GM12874 (cell line): ENCODE measurements around the gene C17orf107.

Experiments used
- TF ChIP-seq, protein P1 (sequence below): IDR thresholded peaks from 2 replicates; pipeline ENCODE4 v1.5.1; 2011; ENCODE audit warnings: low read depth, mild to moderate bottlenecking, control low read depth, low read length, moderate library complexity; ENCODE audit not compliant: insufficient read depth

Gene C17orf107

DNA sequence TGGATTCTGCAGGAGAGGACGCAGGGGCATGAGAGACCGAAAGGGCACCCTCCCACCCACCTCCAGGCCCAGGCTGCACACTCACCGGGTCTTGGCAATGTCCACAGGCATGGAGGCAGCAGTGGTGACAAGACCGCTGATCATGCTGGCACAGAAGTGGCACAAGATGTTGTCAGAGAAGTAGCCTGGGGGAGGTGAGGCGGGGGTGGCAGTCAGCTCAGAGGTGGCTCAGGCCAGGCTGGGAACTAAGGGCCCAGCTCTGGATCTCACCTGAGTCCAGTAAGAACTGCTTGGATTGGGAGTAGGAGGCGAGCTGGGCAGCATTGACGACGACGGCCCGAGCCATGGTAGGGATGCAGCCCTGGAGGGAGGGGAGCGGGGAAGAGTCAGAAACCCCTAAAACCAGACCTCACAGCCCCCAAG lies 38.7 kb downstream of the C17orf107 start:
- TF ChIP-seq, protein P1, sequence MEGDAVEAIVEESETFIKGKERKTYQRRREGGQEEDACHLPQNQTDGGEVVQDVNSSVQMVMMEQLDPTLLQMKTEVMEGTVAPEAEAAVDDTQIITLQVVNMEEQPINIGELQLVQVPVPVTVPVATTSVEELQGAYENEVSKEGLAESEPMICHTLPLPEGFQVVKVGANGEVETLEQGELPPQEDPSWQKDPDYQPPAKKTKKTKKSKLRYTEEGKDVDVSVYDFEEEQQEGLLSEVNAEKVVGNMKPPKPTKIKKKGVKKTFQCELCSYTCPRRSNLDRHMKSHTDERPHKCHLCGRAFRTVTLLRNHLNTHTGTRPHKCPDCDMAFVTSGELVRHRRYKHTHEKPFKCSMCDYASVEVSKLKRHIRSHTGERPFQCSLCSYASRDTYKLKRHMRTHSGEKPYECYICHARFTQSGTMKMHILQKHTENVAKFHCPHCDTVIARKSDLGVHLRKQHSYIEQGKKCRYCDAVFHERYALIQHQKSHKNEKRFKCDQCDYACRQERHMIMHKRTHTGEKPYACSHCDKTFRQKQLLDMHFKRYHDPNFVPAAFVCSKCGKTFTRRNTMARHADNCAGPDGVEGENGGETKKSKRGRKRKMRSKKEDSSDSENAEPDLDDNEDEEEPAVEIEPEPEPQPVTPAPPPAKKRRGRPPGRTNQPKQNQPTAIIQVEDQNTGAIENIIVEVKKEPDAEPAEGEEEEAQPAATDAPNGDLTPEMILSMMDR: no peak

DNA sequence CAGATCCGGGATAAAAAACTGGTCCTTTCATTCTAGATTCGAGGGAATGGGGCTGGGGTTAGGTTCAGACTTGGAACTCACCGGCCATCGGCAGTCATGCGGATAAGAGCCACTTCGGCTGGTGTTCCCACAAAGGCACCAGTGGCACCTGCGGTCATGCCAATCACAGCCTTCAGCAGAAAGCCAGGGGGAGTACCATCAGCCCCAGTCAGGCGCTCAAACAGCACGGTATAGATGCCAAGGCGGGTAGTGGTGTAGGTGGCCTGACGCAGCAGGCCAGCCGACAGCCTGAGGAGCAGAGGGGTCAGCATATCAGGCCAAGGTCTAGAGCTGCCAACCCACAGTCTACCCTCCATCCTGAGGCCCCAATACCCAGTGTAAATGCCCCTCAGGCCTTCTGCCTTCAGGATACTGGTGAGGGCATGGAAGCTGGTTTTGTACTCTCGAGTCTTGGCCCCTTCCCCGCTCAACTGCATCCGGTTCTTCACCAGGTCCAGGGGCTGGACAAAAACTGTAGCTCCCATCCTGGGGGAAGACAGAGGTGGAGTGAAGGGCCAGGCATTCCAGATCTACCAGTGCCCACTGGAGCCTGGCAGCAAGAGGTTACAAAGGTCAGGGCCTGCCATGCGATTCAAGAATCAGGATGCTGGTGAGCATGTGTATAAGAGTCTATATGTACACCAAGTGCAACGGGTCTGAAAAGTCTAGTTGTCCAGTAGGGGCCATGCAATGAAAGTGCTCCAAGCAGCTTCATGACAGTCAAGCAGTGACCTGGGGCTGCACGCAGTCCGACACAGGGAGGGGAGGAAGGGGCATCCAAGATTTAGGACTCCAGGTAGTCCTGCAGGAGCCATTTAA lies 39.6 kb downstream of the C17orf107 start:
- TF ChIP-seq, protein P1: no peak

DNA sequence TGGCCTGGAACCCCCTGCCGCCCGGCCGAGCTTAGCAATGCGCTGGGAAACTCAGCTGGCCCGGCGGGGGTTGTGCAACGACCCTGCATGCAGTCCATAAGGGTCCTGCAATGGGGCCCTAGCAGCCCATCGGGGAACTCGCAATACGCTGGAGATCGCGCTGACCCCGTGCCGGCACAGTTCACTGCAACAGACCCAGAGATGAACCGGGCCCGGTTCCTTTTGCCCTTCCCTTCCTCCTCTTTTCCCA lies 40.1 kb downstream of the C17orf107 start:
- TF ChIP-seq, protein P1: no peak

DNA sequence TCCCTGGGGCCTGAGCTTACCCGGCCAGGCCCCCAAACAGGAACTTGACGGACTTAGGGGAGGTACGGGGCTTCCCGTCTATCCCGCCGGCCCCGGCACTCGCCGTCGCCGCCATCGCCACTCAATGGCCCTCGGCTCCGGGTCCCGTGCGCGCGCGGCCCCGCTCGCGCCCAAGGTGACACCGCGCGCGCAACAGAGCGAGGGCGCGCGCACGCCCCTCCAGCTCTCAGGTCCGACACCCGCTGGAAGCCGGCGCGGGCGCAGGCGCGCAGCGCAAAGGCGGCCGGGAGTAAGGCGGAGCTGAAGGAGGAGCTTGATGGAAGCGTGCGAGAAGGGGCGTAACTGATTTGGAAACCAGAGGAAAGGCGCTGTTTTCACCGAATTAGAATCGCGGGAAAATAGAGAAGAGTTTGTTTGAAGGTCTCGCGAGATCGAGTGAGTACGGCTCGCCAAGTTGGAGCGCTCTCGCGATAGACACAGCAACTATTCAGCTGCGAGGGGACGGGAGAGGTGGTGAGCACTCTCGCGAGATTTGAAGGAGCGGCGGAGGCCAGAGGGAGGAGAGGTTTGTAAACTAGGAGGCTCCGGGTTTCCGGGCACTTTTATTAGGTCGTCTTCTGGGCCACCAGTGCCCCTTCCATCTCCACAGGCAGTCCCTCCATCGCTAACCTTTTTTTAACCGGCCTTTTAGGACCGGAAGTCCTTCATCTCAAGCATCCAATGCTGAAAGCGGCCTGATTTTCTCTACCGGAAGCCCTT lies 40.6 kb downstream of the C17orf107 start, which contains the start of the genes RNF167 and SLC25A11:
TSS of gene RNF167 (plus strand) at position 473 of the 759 bp plus-strand sequence. CDS start 642 bp downstream, outside the sequence.
TSS of gene SLC25A11 (minus strand) at position 251 of the 759 bp plus-strand sequence. CDS start at position 115, 136 bp downstream.
- TF ChIP-seq, protein P1: no peak

DNA sequence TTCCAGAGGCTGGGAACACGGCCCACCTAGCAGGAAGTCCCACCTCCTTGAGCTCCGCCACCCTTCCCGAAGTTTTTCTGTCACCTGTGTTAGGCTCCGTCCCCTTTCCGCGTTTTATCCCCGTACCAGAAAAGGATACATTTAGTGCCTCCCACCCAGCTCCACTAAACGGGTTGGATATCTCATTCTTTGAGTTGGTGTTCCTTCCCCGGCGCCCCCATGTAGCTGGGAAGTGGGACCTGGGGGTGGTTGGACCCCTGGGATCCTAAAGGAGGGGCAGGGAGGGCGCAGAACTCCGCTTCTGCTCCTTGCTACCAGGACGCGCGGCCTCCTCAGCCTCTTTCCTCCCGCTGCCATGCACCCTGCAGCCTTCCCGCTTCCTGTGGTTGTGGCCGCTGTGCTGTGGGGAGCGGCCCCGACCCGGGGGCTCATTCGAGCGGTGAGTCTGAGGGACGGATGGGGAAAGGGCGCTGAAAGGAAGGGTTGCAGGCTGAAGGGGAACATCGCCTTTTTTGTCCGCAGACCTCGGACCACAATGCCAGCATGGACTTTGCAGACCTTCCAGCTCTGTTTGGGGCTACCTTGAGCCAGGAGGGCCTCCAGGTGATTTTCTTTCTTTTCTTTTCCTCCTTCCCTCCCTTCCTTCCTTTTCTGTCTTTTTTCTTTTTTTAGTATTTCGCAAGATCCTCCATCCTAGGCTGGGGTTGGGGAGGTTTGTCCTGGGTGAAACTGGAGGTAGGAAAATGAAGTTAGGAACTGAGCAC lies 41.4 kb downstream of the C17orf107 start:
- TF ChIP-seq, protein P1: no peak

DNA sequence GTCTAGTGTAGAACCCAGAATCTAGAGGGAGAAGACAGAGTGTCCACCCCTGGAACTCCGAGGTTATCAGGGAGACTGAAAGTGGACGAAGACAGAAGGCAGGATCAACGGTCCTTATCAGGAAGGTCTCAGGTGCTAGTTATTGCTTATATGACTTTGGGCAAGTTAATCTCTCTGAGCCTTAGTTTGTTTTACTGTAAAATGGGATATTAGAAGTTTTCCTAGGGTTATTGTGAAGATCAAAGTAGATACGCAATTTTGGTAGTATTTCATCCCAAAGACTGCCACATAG lies 41.9 kb downstream of the C17orf107 start:
- TF ChIP-seq, protein P1: no peak
